GM19438 (cell line): ENCODE data around the gene RGS1.

Experiments
- ATAC-seq: cut with Tn5 transposase; IDR thresholded peaks from one replicate; pipeline ENCODE4 v1.9.1; 2021; ENCODE audit warnings: low read depth; ENCODE audit not compliant: unreplicated experiment

Gene RGS1

GRCh38 chr1:192552760-192553191 is 22.8 kb upstream of the RGS1 start:
- ATAC-seq, result peak; percentile 32

- ATAC-seq, result no peak
These were observed 21.8 kb upstream of the RGS1 start for GRCh38 chr1:192553741-192554140.

- no peak for ATAC-seq
These were observed 20.7 kb upstream of the RGS1 start for GRCh38 chr1:192554904-192555303.

DNA sequence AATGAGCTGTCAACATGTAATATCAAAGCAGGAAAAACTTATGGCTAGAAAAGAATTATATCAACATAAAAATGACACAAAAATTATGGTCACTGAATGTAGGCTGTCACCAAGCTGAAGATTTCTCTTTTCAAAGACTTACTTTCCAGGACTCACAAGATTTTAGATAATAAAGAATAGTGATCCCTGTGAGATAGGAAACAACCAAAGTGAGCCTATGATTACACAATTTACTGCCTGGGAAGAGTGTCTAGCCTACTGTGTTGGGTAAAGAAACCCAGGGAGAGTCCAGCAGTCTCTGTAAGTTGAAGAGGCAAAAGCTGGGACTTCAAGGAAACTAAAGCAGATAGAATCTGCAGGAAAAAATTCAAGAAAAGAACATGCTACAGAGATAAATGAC is 20.2 kb upstream of the RGS1 start:
- no peak for ATAC-seq

DNA sequence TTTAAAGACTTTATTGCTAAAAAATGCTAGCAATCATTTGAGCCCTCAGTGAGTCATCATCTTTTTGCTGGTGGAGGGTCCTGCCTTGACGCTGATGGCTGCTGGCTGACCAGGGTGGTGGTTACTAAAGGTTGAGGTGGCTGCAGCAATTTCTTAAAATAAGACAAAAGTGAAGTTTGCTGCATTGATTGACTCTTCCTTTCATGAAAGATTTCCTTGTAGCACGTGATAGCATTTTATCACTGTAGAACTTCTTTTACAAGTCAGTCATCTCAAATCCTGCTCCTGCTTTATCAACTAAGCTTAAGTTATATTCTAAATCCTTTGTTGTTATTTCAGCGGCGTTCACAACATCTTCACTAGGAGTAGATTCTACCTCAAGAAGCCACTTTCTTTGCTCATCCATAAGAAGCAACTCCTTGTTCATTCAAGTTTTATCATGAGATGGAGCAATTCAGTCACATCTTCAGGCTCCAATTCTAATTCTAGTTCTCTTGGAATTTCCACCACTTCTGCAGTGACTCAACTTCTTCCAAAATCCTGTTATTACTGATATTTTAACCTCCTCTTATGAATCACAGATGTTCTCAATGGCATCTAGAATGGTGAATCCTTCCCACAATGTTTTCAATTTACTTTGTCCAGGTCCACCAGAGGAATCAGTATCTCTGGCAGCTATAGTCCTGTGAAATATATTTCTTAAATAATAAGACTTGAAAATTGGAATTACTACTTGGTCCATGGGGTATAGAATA is 17.6 kb upstream of the RGS1 start:
- ATAC-seq, result no peak

- ATAC-seq, result peak; percentile 63
These were observed 16.2 kb upstream of the RGS1 start for GRCh38 chr1:192559115-192560006.

DNA sequence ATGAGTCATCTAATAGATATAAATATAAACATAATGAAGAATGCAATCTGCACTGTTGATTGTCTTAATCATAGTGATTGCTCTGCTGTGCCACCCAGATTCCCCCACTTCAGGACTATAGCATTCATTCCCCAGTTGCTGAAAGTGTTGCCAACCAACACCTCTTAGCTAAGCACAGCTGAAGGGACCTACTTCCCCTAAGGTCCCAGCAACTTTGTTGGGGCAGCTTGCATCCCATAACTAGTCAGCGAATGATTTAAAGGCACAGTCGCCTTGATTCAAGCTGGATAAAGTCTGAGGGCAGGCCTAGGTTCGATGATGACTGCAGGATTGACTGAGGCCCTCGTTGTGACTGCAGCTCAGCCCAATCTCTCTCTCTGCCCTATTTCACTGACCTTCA is 14.3 kb upstream of the RGS1 start:
- no peak for ATAC-seq

DNA sequence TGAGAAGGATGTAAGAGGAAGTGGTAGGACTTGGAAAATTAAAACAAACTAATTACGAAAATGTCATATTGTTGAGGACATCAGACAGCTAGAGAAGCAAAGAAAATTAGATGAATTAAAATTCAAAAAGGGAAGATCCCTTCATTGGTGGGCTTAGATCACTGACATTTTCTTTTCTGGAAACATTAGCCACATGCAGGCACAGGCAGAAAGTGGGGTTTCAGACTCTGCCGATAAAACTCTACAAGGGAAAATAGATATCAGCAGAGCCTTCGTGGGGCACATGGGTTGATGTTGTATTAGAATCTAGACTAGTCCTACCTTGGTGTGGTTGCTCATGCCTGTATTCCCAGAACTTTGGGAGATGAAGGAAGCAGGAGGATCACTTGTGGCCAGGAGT is 12.4 kb upstream of the RGS1 start:
- ATAC-seq, result no peak

GRCh38 chr1:192564099-192564498 is 11.5 kb upstream of the RGS1 start:
- ATAC-seq, result no peak

DNA sequence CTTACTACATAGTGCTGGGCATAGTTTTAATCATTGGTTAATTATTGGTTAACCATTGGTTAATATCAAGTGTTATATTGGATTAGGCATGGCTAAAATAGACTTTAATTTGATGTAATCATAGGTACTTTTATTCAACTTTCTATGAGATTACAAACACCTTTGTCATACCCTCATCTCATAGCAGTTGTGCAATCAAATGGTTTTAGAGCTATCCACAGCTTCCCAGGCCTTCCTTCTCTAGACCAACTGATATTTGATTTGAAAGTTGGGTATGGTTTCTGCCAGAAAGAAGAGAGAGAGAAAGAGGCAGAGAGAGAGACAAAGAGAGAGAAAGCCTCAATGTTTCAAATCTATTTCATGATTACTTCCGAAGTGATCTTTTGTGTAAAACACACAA is 9.6 kb upstream of the RGS1 start:
- ATAC-seq, result no peak

DNA sequence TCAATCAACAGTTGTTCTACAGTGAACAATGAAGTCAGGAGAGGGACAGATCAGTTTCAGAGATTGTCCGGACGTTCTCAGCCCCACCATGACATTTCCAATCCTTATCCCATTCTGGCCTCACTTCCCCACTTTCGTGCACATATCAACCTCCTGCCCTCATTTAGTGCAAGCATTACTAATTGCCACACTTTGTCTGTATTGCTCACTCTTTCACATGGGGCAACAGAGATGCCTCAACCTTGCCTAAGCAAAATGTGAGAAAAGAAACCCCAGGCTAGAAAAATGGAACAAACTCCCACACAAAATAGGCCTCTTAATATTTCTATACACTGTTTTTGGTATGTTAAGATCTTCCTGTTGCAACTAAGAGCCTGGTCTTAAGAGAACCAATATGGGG is 8.9 kb upstream of the RGS1 start:
- no peak for ATAC-seq

DNA sequence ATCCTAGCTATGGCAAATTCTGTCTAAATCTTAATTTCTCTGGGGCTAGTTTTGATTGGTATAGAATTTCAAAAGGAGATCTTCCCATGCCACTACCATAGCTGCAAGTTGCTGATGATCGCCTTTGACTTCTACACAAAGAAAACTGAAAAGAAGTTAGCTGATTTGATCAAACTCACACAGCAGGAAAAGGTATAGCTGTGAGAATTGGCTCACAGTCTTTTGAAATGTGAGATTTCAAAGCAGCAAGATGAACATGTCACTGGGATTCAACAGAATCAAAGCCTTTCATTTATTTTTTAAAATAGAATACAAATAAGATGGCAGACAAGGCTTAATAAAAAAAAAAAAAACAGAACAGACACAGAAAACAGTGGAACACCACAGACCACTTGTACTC is 7.5 kb upstream of the RGS1 start:
- ATAC-seq, result no peak

DNA sequence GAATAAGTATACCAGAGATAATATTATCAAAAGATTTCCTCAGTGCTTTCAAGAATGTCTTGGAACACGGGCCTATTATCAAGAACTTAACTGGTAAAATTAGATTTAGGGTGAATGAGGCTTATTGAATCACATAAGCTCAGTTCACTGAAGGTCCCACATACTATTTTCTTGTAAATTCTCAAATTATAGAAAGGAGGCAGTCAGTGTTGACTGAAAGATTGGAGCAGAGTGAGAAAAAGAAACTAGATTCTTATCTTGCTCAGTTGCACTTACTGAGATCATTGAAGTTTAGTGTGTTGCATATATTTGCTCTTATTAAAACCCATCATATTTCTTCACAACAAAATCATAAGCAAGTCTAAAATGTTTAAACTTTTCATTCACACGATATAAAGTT is 3.9 kb upstream of the RGS1 start:
- ATAC-seq, result no peak

DNA sequence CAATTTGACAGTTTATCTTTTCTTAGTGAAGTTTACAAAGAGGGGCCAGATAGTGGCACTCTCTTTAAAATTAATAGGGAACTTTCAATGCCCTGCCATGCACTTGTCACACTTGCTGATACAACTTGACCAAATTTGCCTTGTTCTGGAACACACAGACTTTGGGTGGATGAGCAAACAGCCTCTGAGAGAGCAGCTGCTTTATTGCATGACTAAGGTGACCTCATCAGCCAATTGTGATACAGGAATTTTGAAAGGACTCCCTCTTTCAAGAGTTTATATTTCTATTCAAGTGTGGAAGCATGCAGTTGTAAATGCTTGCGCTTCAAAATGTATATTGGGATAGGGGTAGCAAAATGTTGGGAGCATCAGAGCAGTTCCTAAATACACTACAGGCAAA is 2.1 kb upstream of the RGS1 start:
- ATAC-seq, result no peak

- no peak for ATAC-seq
These were observed 1.5 kb upstream of the RGS1 start for GRCh38 chr1:192574073-192574472.

- no peak for ATAC-seq
These were observed 894 bp downstream of the RGS1 start for GRCh38 chr1:192576190-192577144.

DNA sequence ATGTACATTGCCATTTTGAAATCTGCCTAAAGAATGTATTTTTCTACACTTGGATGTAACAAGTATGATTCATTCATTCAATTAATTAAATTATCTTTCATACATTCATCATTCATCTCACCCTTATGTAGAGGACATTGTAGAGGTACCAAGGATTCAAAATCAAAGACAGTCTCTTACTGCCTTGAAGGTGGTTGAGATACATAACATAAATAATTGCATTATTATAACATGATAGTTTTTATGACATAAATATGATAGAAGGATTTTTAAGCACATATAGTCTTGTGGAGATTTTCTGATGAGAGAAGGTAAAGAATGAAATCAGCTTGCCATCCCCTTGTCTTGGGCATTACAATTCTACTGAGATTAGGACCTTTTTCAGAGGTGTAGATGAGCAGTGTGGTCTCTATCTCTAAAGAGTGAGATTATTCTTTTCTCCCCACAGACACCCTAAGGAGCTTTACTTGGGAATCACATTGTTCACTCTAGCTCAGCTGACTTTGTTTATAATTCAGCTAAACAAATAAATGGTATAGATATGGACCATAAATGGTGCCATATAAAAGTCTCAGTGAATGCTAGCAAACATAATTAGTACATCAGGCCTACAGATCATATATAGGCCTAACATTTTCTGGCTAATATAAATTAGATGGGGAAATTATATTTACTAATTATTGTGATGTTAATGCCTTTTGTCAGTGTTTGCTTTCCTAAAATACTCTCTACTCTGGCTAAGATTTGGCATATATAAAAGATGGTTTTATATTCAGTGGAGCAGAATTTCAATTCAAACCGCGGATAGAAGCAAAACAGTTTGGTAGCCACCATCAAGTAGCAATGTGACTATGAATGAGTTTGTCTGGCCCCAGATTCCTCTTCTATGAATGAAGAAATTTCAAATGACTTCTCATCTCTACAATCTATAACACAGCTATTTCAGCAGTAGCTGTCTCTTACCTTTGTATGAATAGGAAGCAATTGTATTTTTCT is 1.9 kb downstream of the RGS1 start:
- ATAC-seq, result no peak

DNA sequence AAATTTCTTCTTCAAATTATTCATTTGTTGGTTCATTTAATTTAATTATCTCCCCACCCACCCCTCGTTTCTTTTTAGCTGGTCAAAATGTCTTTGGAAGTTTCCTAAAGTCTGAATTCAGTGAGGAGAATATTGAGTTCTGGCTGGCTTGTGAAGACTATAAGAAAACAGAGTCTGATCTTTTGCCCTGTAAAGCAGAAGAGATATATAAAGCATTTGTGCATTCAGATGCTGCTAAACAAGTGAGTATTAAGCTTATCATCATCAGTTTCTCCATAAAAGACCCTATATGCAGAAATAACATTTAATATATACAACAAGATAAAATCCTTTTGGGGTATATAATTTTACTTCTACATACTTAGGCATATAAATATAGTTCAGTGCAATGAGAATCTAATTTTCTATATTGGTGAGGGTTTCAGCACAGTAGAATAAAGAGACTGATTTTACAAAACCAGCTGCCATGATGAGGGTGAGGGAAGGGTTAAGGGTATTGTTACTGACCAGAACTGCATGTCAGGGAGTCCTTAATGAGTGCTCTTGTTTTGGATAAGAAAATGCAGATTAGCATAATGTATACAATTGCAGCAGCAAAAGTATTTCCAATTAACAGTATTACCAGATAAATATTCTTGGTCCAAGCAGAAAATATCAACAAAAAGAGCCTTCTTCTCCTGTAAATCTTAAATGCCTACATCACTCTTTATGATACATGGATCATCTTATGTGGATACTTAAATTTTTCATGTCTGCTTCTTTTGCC is 2.8 kb downstream of the RGS1 start:
- ATAC-seq, result no peak
